SU-DHL-6 (cell line): ENCODE measurements around the gene PTGES3.

Experiments
- CTCF ChIP-seq: fragments of 200-600 bp; sonication (generic); IDR thresholded peaks from one replicate; pipeline ENCODE4 v1.5.1; 2017; ENCODE audit warnings: antibody characterized with exemption, mild to moderate bottlenecking, low read length, moderate library complexity; ENCODE audit not compliant: insufficient read depth, poor library complexity, severe bottlenecking
- EZH2phosphoT487 ChIP-seq: fragments of 200-600 bp; sonication (generic), shearing (Covaris generic); conservative IDR thresholded peaks from 2 replicates; pipeline ENCODE4 v1.6.1; 2018; ENCODE audit warnings: mild to moderate bottlenecking, antibody characterized with exemption, low read length, moderate library complexity, mixed read lengths

GRCh38 chr12:56684745-56685359 is 3.2 kb downstream of the PTGES3 start:
- no peak for TF ChIP-seq CTCF
- no peak for TF ChIP-seq EZH2phosphoT487
